Measurements from ENCODE around the gene NLRP8. TPM values are rescaled to one million over a fixed set of nuclear protein-coding genes. Genes with fewer than 3 reads are reported as not detected.

The NLRP8 gene
- total and polyA plus RNA-seq, 2 experiments from 2014 or later = not detected

DNA sequence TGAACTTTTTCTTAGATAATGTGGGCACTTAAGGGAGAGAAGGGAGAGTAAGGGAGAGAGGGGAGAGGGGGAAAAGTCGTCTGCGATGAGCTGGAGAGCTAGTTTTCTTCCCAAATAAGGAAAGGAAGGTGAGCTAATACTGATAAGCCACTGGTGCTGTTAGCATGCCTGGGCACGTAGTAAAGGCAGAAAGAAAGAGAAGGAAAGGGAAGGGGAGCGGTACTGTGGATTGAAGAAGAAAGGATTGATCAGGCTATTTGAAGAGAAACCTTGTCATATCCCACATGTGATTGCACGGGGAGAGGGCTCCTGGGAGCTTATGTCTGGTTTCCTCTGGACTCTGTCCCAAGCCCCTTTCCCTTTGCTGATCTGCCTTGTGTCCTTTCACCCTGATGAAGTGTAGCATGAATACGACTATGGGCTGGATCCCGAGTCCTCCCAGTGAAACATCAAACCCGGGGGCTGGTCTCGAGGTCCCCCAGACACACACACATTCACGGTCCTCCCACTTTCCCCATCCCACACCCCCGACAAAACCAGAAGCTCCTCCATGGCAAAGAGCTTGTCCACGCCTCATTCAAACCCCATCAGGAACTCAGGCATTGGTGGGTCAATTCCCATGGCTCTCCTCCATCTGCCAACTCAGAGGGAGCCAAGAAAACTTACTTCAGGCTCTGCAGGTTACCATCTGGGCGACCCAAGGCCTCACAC, 46.1 kb upstream of the NLRP8 start (continued):
- TF ChIP-seq POLR2AphosphoS5 (IDR thresholded peaks at IDR 0.05; ENCODE audit: low read depth) = no peak
- no peak for TF ChIP-seq NANOG (IDR thresholded peaks at IDR 0.05; ENCODE audit: borderline replicate concordance)
- TF ChIP-seq ETS1 (IDR thresholded peaks at IDR 0.05) = no peak
- TF ChIP-seq, protein P1, sequence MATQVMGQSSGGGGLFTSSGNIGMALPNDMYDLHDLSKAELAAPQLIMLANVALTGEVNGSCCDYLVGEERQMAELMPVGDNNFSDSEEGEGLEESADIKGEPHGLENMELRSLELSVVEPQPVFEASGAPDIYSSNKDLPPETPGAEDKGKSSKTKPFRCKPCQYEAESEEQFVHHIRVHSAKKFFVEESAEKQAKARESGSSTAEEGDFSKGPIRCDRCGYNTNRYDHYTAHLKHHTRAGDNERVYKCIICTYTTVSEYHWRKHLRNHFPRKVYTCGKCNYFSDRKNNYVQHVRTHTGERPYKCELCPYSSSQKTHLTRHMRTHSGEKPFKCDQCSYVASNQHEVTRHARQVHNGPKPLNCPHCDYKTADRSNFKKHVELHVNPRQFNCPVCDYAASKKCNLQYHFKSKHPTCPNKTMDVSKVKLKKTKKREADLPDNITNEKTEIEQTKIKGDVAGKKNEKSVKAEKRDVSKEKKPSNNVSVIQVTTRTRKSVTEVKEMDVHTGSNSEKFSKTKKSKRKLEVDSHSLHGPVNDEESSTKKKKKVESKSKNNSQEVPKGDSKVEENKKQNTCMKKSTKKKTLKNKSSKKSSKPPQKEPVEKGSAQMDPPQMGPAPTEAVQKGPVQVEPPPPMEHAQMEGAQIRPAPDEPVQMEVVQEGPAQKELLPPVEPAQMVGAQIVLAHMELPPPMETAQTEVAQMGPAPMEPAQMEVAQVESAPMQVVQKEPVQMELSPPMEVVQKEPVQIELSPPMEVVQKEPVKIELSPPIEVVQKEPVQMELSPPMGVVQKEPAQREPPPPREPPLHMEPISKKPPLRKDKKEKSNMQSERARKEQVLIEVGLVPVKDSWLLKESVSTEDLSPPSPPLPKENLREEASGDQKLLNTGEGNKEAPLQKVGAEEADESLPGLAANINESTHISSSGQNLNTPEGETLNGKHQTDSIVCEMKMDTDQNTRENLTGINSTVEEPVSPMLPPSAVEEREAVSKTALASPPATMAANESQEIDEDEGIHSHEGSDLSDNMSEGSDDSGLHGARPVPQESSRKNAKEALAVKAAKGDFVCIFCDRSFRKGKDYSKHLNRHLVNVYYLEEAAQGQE (IDR thresholded peaks at IDR 0.05; ENCODE audit: unreplicated experiment) = no peak

GRCh38 chr19:55902080-55902751, 45.4 kb upstream of the NLRP8 start:
- peaks cover 94% of the 10 kb centered on the region for H3K9me3 Mint-ChIP-seq

More at GRCh38 chr19:55902080-55902751, 45.4 kb upstream of the NLRP8 start:
- Histone ChIP-seq H3K4me3 (no peak overlapping the region), H3F3A (replicated peaks; ENCODE audit: low read depth) (no peaks in the 10 kb centered on the region), H3K4me2 (no peak overlapping the region), H3K27ac (ENCODE audit: low read depth) (no peak overlapping the region), H3K36me3 (ENCODE audit: insufficient read depth) (no peaks in the 10 kb centered on the region), H3K79me2 (replicated peaks; ENCODE audit: insufficient read depth) (no peaks in the 10 kb centered on the region), H3K9me2 (ENCODE audit: insufficient read depth) (no peaks in the 10 kb centered on the region), H4K20me1 (replicated peaks; ENCODE audit: insufficient read depth) (no peaks in the 10 kb centered on the region), H3K27me3 (ENCODE audit: insufficient read depth) (no peaks in the 10 kb centered on the region), H3K4me1 (ENCODE audit: insufficient read depth) (no peaks in the 10 kb centered on the region), H2AFZ (no peak overlapping the region)
- H3K4me1 Mint-ChIP-seq = no peaks in the 10 kb centered on the region
- H3K27ac Mint-ChIP-seq = no peak overlapping the region
- no peak for ATAC-seq
- TF ChIP-seq, protein P2, sequence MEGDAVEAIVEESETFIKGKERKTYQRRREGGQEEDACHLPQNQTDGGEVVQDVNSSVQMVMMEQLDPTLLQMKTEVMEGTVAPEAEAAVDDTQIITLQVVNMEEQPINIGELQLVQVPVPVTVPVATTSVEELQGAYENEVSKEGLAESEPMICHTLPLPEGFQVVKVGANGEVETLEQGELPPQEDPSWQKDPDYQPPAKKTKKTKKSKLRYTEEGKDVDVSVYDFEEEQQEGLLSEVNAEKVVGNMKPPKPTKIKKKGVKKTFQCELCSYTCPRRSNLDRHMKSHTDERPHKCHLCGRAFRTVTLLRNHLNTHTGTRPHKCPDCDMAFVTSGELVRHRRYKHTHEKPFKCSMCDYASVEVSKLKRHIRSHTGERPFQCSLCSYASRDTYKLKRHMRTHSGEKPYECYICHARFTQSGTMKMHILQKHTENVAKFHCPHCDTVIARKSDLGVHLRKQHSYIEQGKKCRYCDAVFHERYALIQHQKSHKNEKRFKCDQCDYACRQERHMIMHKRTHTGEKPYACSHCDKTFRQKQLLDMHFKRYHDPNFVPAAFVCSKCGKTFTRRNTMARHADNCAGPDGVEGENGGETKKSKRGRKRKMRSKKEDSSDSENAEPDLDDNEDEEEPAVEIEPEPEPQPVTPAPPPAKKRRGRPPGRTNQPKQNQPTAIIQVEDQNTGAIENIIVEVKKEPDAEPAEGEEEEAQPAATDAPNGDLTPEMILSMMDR (conservative IDR thresholded peaks at IDR 0.05; ENCODE audit: low read depth in 2 of 2) = no peak
- TF ChIP-seq NANOG (IDR thresholded peaks at IDR 0.05; ENCODE audit: borderline replicate concordance) (no peak), EZH2 (IDR thresholded peaks at IDR 0.05; ENCODE audit: low read depth, unreplicated experiment) (no peak), JUNB (IDR thresholded peaks at IDR 0.05; ENCODE audit: unreplicated experiment) (no peak), ETS1 (IDR thresholded peaks at IDR 0.05) (no peak)
- peaks cover 37% of the 10 kb centered on the region for H3K36me3 Mint-ChIP-seq (ENCODE audit: low read depth)
- DNase-seq (ENCODE audit: low spot score) = no peak
- no peaks in the 10 kb centered on the region for H3K27me3 Mint-ChIP-seq (ENCODE audit: insufficient read depth, low read depth, poor library complexity)
- H3K4me3 Mint-ChIP-seq = no peak overlapping the region
